Mucosa of gallbladder (tissue), 1 donor: ENCODE data around the gene ERV3-1. TPM values are rescaled to one million over a fixed set of nuclear protein-coding genes. Genes with fewer than 3 reads are reported as not detected.

Experiments used
- total RNA-seq: library from RNA; stranded (reverse); gene quantifications from one replicate; pipeline ENCODE4 v1.2.1, GENCODE V29; 2021
- donor health status: DM: no; HTN: no; CAD: no.

ERV3-1 gene
- total RNA-seq, 1 donor from 2014 or later = 38.7 TPM

Other genes starting within 250 kb of the ERV3-1 start
- 7.5 TPM for gene ZNF138, start 212.3 kb downstream of the ERV3-1 start, total RNA-seq
- gene ZNF273, start 103.4 kb downstream of the ERV3-1 start, total RNA-seq = 9.3 TPM
- 31.6 TPM for gene ZNF117, start 15.7 kb downstream of the ERV3-1 start, total RNA-seq